Stimulated activated CD8-positive, alpha-beta memory T cell treated with anti-CD3 and anti-CD28 coated beads, Interleukin-7, amount 100 ng/mL, for 48 hours (primary cell): ENCODE data around the gene CDK5.
"Not testable (repeated sequence)": the region's sequence is repeated elsewhere in the genome, so short reads cannot be mapped to it uniquely, and the experiment has no call there.

Source experiments
- DNase-seq, 2 donors: peaks; one replicate each; pipeline ENCODE4 v3.0.0-alpha.2; 2020; ENCODE audit warnings: low read depth in 1 of 2; ENCODE audit errors: extremely low read depth in 1 of 2

The CDK5 gene

DNA sequence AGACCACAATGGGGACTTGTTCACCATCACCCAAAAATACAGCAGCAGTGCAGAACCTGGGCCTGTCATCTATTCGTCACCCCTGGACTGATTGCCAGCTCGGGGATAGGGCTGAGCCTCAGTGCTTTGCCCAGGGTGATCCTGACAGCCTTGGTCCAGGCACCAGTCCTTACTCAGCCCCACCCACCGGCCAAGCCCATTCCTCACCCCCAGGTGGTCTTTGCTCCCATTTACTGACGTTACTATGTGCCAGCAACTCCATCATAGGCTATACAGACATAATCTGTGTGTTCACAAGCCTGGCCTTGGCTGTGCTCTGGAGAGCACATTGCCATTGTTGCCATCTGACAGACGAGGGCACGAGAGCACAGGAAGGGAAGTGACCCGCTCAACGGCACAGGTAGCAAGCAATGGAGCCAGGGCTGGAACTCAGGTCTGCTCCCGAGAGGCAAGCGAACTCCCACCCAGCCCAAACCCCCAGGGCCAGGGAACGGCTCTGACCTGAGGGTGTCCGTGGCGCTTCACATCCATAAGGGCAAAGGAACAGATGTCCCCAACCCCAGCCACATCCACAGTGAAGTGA lies 40.2 kb downstream of the CDK5 start:
- DNase-seq: no peak

- DNase-seq: no peak
Measured at GRCh38 chr7:151016942-151017341, 40.8 kb downstream of the CDK5 start.

GRCh38 chr7:151016505-151016904 lies 41.2 kb downstream of the CDK5 start:
- no peak for DNase-seq

DNA sequence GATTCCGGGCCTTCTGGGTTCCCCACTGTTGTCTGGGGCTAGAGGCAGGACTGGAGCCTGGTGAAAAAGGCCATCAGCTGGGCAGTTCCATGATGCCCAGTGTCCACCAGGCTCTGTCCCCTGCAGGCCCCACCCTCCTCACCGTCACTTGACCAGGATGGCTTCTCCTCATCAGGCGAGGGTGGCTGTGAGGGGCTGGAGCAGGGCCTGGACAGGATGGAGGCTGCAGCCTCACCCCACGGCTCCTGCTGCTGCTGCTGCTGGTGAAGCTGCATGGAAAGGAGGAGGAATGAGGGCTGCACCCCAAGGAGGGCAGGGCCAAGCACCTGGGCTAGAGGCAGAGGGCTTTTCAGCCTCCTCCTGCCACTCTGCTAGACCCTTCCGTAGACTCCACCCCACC lies 41.7 kb downstream of the CDK5 start:
- no peak for DNase-seq

- no peak for DNase-seq
Measured at GRCh38 chr7:151014950-151015349, 42.7 kb downstream of the CDK5 start.

DNA sequence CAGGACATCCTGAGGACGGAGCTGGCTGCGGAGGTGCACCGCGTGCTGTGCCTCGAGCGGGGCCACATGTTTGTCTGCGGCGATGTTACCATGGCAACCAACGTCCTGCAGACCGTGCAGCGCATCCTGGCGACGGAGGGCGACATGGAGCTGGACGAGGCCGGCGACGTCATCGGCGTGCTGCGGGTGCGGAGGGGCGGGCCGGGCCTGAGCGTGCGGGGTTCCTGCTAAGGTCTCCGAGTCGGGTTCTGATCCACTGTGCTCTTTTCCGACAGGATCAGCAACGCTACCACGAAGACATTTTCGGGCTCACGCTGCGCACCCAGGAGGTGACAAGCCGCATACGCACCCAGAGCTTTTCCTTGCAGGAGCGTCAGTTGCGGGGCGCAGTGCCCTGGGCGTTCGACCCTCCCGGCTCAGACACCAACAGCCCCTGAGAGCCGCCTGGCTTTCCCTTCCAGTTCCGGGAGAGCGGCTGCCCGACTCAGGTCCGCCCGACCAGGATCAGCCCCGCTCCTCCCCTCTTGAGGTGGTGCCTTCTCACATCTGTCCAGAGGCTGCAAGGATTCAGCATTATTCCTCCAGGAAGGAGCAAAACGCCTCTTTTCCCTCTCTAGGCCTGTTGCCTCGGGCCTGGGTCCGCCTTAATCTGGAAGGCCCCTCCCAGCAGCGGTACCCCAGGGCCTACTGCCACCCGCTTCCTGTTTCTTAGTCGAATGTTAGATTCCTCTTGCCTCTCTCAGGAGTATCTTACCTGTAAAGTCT lies 43.8 kb downstream of the CDK5 start:
- peak; percentile 54 to 86 for DNase-seq

DNA sequence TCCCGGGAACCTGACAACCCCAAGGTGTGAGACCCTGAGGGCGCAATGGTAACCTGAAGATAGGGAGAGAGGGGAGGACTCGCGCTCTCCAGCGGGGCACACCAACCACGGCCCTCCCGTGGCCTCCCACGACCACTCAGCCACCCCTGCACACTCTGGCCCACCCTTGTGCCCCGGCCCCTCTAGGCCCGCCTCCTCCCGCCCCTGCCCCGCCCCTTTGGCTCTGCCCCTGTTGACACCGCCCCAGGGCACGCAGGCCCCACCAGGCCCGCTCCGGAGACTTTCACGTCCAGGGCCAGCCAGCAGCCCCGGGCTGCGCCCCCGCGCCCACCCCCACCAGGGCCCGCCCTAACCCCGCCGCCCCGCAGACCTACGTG lies 44.4 kb downstream of the CDK5 start:
- no peak for DNase-seq

DNA sequence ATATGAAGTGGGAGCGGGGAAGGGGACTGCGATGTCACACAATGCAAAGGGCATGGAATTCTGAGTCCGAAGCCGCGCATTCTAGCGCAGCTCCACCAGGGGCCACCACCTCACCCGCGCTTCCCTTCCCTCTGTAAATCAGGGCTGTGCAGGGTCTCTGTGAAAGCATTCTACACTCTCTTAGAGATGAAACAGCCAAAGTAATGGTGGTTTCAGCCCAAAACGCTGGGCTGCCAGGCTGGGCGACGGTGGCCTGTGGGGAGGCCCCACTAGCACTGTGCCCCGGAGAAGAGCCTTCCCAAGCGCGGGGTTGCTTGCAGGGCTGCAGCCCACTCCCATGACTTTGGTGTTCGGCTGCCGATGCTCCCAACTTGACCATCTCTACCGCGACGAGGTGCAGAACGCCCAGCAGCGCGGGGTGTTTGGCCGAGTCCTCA lies 44.8 kb downstream of the CDK5 start:
- no peak for DNase-seq

- DNase-seq: no peak
Measured at GRCh38 chr7:151012031-151012692, 45.5 kb downstream of the CDK5 start.

DNA sequence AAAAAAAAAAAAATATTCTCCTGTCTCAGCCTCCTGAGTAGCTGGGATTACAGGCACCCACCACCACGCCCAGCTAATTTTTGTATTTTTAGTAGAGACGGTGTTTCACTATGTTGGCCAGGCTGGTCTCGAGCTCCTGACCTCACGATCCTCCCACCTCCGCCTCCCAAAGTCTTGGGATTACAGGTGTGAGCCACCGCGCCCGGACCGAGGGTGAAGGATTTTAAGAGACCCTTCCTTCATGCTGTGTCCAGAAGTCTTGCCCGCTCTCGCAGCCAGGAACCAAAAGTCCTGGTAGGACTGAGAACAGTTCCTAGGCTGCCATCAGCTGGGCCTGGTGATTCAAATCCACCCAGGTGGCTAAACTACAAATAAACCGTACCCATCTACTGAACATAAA lies 46.1 kb downstream of the CDK5 start:
- not testable (repeated sequence) for DNase-seq

- DNase-seq: no peak
Measured at GRCh38 chr7:151011097-151011409, 46.6 kb downstream of the CDK5 start.

DNA sequence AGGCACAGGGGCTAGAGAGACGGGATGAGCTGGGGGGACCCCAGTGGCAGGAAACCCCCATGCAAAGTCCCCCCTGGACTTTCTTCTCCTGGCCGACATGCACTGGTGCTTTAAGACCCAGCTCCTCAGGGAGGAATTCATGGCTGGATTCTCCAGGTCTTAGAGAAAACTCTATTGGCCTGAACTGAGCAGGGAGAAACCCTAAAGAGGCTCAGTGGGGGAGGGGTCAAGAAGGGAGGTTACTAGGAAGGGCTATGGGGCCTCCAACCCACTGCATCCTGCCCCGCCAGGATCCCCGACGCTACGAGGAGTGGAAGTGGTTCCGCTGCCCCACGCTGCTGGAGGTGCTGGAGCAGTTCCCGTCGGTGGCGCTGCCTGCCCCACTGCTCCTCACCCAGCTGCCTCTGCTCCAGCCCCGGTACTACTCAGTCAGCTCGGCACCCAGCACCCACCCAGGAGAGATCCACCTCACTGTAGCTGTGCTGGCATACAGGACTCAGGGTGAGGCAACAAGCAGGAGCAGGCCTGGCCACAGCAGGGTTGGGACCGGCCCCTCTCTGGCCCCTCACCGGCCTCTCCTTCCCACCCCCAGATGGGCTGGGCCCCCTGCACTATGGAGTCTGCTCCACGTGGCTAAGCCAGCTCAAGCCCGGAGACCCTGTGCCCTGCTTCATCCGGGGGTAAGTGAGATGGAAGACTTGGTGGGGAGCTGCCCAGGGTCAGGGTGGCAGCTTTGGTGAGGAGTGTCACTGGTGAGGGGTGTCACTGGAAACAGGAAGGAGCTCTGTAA lies 47.2 kb downstream of the CDK5 start:
- no peak for DNase-seq

- no peak for DNase-seq
Measured at GRCh38 chr7:151010037-151010306, 47.7 kb downstream of the CDK5 start.

- DNase-seq: no peak
Measured at GRCh38 chr7:151009327-151010036, 48.2 kb downstream of the CDK5 start.

DNA sequence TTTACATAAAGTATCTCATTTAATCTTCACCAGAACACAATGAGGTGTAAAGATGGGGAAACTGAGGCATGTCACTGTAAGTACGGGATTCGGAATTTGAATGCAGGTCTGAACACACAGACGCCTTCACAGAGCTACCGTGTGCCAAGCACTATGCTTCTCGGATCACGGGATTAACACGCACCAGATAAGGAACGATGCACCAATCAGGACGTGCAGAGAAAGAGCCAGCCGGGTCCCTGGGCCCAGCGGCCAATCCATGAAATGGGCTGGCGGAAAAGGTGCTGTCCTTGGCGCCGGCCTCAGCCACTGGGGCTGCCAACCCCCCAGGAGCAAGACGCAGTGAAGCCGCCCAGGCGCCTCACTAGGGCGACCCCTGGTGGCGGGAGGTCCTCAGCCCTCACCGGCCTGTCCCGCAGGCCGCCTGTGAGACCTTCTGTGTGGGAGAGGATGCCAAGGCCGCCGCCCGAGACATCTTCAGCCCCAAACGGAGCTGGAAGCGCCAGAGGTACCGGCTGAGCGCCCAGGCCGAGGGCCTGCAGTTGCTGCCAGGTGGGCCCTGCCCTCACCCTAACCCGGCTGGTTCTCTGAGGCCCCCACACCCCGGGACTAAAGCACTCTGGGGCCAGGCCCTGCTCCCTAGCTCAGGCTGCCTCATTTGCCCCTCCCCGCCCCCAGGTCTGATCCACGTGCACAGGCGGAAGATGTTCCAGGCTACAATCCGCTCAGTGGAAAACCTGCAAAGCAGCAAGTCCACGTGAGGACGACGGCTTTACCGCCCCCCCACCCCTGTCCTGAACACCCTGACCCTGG lies 49.0 kb downstream of the CDK5 start:
- DNase-seq: peak; percentile 67 to 75

DNA sequence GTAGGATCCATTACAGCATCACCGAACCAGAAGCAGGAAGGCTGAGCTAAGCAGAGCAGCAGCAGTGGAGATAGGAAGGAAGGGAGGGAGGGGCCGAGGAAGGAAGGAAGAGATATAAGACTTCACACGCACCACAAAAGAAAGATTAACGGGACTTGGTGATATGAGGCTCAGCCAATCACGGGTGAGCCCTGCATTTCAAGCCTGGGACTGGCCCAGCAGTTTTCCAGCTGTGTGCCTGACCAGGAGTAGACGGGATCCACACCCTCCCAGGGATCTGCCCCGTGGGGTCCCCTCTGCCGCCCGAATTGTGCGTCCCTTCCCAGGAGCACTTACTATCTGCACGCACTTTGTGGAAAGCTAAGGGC lies 49.6 kb downstream of the CDK5 start:
- no peak for DNase-seq

DNA sequence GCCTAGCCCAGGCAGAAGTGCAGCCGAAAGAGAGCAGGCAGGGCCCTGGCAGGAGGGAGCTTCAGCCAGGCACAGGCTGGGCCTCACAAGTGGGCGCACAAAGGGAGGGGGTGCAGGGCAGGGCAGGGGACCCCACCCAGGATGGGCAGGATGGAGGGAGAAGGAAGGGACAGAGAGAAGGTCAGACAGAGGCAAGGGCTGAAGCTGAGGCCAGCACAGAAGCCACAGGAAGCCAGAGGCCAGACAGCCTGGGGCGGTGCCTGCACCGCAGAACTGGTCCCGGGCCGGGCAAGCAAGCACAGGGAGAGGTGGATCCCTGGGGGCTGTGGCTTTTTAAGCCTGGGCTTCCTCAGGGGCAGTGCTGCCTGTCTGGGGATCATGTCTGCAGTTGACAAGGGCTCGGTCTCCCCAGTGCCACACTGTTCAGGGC lies 50.2 kb downstream of the CDK5 start:
- no peak for DNase-seq

DNA sequence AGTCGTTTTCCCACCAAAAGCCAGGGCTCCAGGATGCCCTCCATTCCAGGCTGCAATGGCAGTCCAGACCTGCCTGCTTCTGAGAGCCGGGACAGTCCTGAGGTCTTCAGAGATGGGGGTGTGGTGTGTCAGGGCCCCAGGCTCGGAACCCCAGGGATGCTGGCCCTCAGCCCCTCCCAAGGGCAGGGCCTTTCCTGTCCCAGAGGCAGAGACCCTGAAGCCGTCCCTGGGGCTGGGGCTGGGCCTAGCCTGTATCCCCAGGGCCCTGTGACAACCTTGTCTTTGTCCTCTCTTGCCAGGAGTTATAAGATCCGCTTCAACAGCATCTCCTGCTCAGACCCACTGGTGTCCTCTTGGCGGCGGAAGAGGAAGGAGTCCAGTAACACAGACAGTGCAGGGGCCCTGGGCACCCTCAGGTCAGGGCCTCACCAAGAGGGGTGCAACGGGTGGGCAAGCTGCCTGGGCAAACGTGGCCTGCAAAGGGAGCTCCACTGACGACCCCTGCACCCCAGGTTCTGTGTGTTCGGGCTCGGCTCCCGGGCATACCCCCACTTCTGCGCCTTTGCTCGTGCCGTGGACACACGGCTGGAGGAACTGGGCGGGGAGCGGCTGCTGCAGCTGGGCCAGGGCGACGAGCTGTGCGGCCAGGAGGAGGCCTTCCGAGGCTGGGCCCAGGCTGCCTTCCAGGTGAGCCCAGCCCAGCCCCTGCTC lies 51.0 kb downstream of the CDK5 start:
- DNase-seq: no peak

GRCh38 chr7:151005566-151005965 lies 52.1 kb downstream of the CDK5 start:
- no peak for DNase-seq
